ENCODE measurements around the gene DNAJB4.

Gene DNAJB4

GRCh38 chr1:78043436-78043835, 38.7 kb downstream of the DNAJB4 start:
- Histone ChIP-seq H3K9me3 (ENCODE audit: low read length) (no peaks in the 10 kb centered on the region), H3K27me3 (ENCODE audit: control insufficient read depth in 1 of 2, insufficient read depth in 2 of 2, low read length in 2 of 2) (peaks cover 12 to 16% of the 10 kb centered on the region in 2 donors), H3K4me3 (ENCODE audit: low read depth in 1 of 2, low read length in 2 of 2) (no peak overlapping the region), H3K9ac (ENCODE audit: low read length) (no peak overlapping the region), H3K27ac (ENCODE audit: low read depth, low read length) (no peak overlapping the region), H3K36me3 (ENCODE audit: insufficient read depth, low read length) (no peaks in the 10 kb centered on the region), H3K4me1 (ENCODE audit: insufficient read depth, low read length) (peaks cover 2% of the 10 kb centered on the region)

- no peaks in the 10 kb centered on the region for H3K4me1 ChIP-seq (ENCODE audit: insufficient read depth, low read length)
- H3K27ac ChIP-seq (ENCODE audit: low read depth, low read length) = no peak overlapping the region
- peaks cover 12 to 16% of the 10 kb centered on the region in 2 donors for H3K27me3 ChIP-seq (ENCODE audit: control insufficient read depth in 1 of 2, insufficient read depth in 2 of 2, low read length in 2 of 2)
- no peaks in the 10 kb centered on the region for H3K36me3 ChIP-seq (ENCODE audit: insufficient read depth, low read length)
- peak overlapping the region; percentile 68 to 70 for H3K4me3 ChIP-seq (ENCODE audit: low read depth in 1 of 2, low read length in 2 of 2)
- H3K9ac ChIP-seq (ENCODE audit: low read length) = no peak overlapping the region
- no peaks in the 10 kb centered on the region for H3K9me3 ChIP-seq (ENCODE audit: low read length)
These were observed 40.2 kb downstream of the DNAJB4 start for GRCh38 chr1:78044796-78045562.

- Histone ChIP-seq H3K9me3 (ENCODE audit: low read length) (no peaks in the 10 kb centered on the region), H3K4me3 (ENCODE audit: low read depth in 1 of 2, low read length in 2 of 2) (peak overlapping the region; percentile 68 to 70), H3K4me1 (ENCODE audit: insufficient read depth, low read length) (no peaks in the 10 kb centered on the region), H3K36me3 (ENCODE audit: insufficient read depth, low read length) (no peaks in the 10 kb centered on the region), H3K9ac (ENCODE audit: low read length) (no peak overlapping the region), H3K27ac (ENCODE audit: low read depth, low read length) (no peak overlapping the region), H3K27me3 (ENCODE audit: control insufficient read depth in 1 of 2, insufficient read depth in 2 of 2, low read length in 2 of 2) (peaks cover 12 to 16% of the 10 kb centered on the region in 2 donors)
These were observed 40.8 kb downstream of the DNAJB4 start for GRCh38 chr1:78045563-78045925.

GRCh38 chr1:78045926-78046778, 41.4 kb downstream of the DNAJB4 start, which contains the start of gene GIPC2:
Gene GIPC2 (plus strand): TSS chr1:78045966. CDS start chr1:78046095, 129 bp downstream.
- Histone ChIP-seq H3K9ac (ENCODE audit: low read length) (peak within 1 kb of the TSS; percentile 13), H3K9me3 (ENCODE audit: low read length) (no peaks in the 10 kb centered on the region), H3K36me3 (ENCODE audit: insufficient read depth, low read length) (no peaks in the 10 kb centered on the region), H3K4me3 (ENCODE audit: low read depth in 1 of 2, low read length in 2 of 2) (peak within 1 kb of the TSS; percentile 68 to 70), H3K27me3 (ENCODE audit: control insufficient read depth in 1 of 2, insufficient read depth in 2 of 2, low read length in 2 of 2) (peaks cover 12 to 16% of the 10 kb centered on the region in 2 donors), H3K4me1 (ENCODE audit: insufficient read depth, low read length) (no peaks in the 10 kb centered on the region), H3K27ac (ENCODE audit: low read depth, low read length) (no peak within 1 kb of the TSS)

GRCh38 chr1:78047106-78047505, 42.4 kb downstream of the DNAJB4 start:
- Histone ChIP-seq H3K9ac (ENCODE audit: low read length) (no peak overlapping the region), H3K4me1 (ENCODE audit: insufficient read depth, low read length) (no peaks in the 10 kb centered on the region), H3K36me3 (ENCODE audit: insufficient read depth, low read length) (no peaks in the 10 kb centered on the region), H3K4me3 (ENCODE audit: low read depth in 1 of 2, low read length in 2 of 2) (no peak overlapping the region), H3K9me3 (ENCODE audit: low read length) (no peaks in the 10 kb centered on the region), H3K27me3 (ENCODE audit: control insufficient read depth in 1 of 2, insufficient read depth in 2 of 2, low read length in 2 of 2) (peaks cover 12 to 16% of the 10 kb centered on the region in 2 donors), H3K27ac (ENCODE audit: low read depth, low read length) (no peak overlapping the region)

GRCh38 chr1:78047631-78048030, 42.9 kb downstream of the DNAJB4 start:
- Histone ChIP-seq H3K4me3 (ENCODE audit: low read depth in 1 of 2, low read length in 2 of 2) (no peak overlapping the region), H3K9ac (ENCODE audit: low read length) (no peak overlapping the region), H3K9me3 (ENCODE audit: low read length) (no peaks in the 10 kb centered on the region), H3K36me3 (ENCODE audit: insufficient read depth, low read length) (no peaks in the 10 kb centered on the region), H3K4me1 (ENCODE audit: insufficient read depth, low read length) (no peaks in the 10 kb centered on the region), H3K27ac (ENCODE audit: low read depth, low read length) (no peak overlapping the region), H3K27me3 (ENCODE audit: control insufficient read depth in 1 of 2, insufficient read depth in 2 of 2, low read length in 2 of 2) (peaks cover 12 to 16% of the 10 kb centered on the region in 2 donors)

- Histone ChIP-seq H3K9me3 (ENCODE audit: low read length) (no peaks in the 10 kb centered on the region), H3K27ac (ENCODE audit: low read depth, low read length) (no peak overlapping the region), H3K9ac (ENCODE audit: low read length) (no peak overlapping the region), H3K4me3 (ENCODE audit: low read depth in 1 of 2, low read length in 2 of 2) (no peak overlapping the region), H3K27me3 (ENCODE audit: control insufficient read depth in 1 of 2, insufficient read depth in 2 of 2, low read length in 2 of 2) (peaks cover 12 to 16% of the 10 kb centered on the region in 2 donors), H3K4me1 (ENCODE audit: insufficient read depth, low read length) (no peaks in the 10 kb centered on the region), H3K36me3 (ENCODE audit: insufficient read depth, low read length) (no peaks in the 10 kb centered on the region)
These were observed 43.7 kb downstream of the DNAJB4 start for GRCh38 chr1:78048446-78048845.

- no peaks in the 10 kb centered on the region for H3K4me1 ChIP-seq (ENCODE audit: insufficient read depth, low read length)
- H3K4me3 ChIP-seq (ENCODE audit: low read depth in 1 of 2, low read length in 2 of 2) = no peak overlapping the region
- H3K27me3 ChIP-seq (ENCODE audit: control insufficient read depth in 1 of 2, insufficient read depth in 2 of 2, low read length in 2 of 2) = peaks cover 12 to 16% of the 10 kb centered on the region in 2 donors
- no peaks in the 10 kb centered on the region for H3K9me3 ChIP-seq (ENCODE audit: low read length)
- H3K27ac ChIP-seq (ENCODE audit: low read depth, low read length) = no peak overlapping the region
- H3K9ac ChIP-seq (ENCODE audit: low read length) = no peak overlapping the region
- H3K36me3 ChIP-seq (ENCODE audit: insufficient read depth, low read length) = no peaks in the 10 kb centered on the region
These were observed 44.7 kb downstream of the DNAJB4 start for GRCh38 chr1:78049396-78049795.

GRCh38 chr1:78051005-78051404, 46.3 kb downstream of the DNAJB4 start:
- Histone ChIP-seq H3K4me3 (ENCODE audit: low read depth in 1 of 2, low read length in 2 of 2) (no peak overlapping the region), H3K9me3 (ENCODE audit: low read length) (no peaks in the 10 kb centered on the region), H3K9ac (ENCODE audit: low read length) (no peak overlapping the region), H3K36me3 (ENCODE audit: insufficient read depth, low read length) (no peaks in the 10 kb centered on the region), H3K27ac (ENCODE audit: low read depth, low read length) (no peak overlapping the region), H3K27me3 (ENCODE audit: control insufficient read depth in 1 of 2, insufficient read depth in 2 of 2, low read length in 2 of 2) (peaks cover 8 to 12% of the 10 kb centered on the region in 2 donors), H3K4me1 (ENCODE audit: insufficient read depth, low read length) (no peaks in the 10 kb centered on the region)

GRCh38 chr1:78052685-78053405, 48.1 kb downstream of the DNAJB4 start:
- H3K9ac ChIP-seq (ENCODE audit: low read length) = no peak overlapping the region
- no peak overlapping the region for H3K27ac ChIP-seq (ENCODE audit: low read depth, low read length)
- no peak overlapping the region for H3K4me3 ChIP-seq (ENCODE audit: low read depth in 1 of 2, low read length in 2 of 2)
- H3K27me3 ChIP-seq (ENCODE audit: control insufficient read depth in 1 of 2, insufficient read depth in 2 of 2, low read length in 2 of 2) = no peaks in the 10 kb centered on the region
- H3K36me3 ChIP-seq (ENCODE audit: insufficient read depth, low read length) = no peaks in the 10 kb centered on the region
- H3K4me1 ChIP-seq (ENCODE audit: insufficient read depth, low read length) = no peaks in the 10 kb centered on the region
- H3K9me3 ChIP-seq (ENCODE audit: low read length) = no peaks in the 10 kb centered on the region

GRCh38 chr1:78053498-78053897, 48.8 kb downstream of the DNAJB4 start:
- Histone ChIP-seq H3K4me3 (ENCODE audit: low read depth in 1 of 2, low read length in 2 of 2) (no peak overlapping the region), H3K27me3 (ENCODE audit: control insufficient read depth in 1 of 2, insufficient read depth in 2 of 2, low read length in 2 of 2) (no peaks in the 10 kb centered on the region), H3K36me3 (ENCODE audit: insufficient read depth, low read length) (no peaks in the 10 kb centered on the region), H3K4me1 (ENCODE audit: insufficient read depth, low read length) (no peaks in the 10 kb centered on the region), H3K9me3 (ENCODE audit: low read length) (no peaks in the 10 kb centered on the region), H3K27ac (ENCODE audit: low read depth, low read length) (no peak overlapping the region), H3K9ac (ENCODE audit: low read length) (no peak overlapping the region)

All from muscle layer of colon (tissue), 2 donors.